Esophagus muscularis mucosa (tissue), 3 donors: ENCODE results near the gene ADAMTS2.

Source experiments
- CTCF ChIP-seq, 3 experiments: fragments of 200-600 bp in 2 of 3; fragments of 450-650 bp in 1 of 3; sonication (generic) in 2 of 3; IDR thresholded peaks; one replicate each; pipeline ENCODE4 v1.5.1; 2017 to 2019; ENCODE audit warnings: antibody characterized with exemption in 3 of 3, mild to moderate bottlenecking in 2 of 3, moderate library complexity in 1 of 3
- POLR2A ChIP-seq: fragments of 450-650 bp; IDR thresholded peaks from one replicate; pipeline ENCODE4 v1.6.1; 2017; ENCODE audit warnings: antibody characterized with exemption, moderate library complexity, mild to moderate bottlenecking, low read depth

GRCh38 chr5:179279347-179280094 lies 65.7 kb downstream of the ADAMTS2 start:
- TF ChIP-seq POLR2A = no peak
- TF ChIP-seq CTCF (IDR thresholded peaks at IDR 0.05) = no peak
